DND-41 (cell line): ENCODE measurements around the gene SRC.

ENCODE experiments used
- EZH2 ChIP-seq: IDR thresholded peaks from 3 replicates; pipeline ENCODE4 v1.6.1; 2012; ENCODE audit warnings: borderline replicate concordance, low read depth, mild to moderate bottlenecking, moderate library complexity, low read length, inconsistent platforms; ENCODE audit not compliant: severe bottlenecking
- TF ChIP-seq, protein P1 (sequence below): IDR thresholded peaks from 2 replicates; pipeline ENCODE4 v1.5.1; 2012; ENCODE audit warnings: borderline replicate concordance, low read length, moderate library complexity, mild to moderate bottlenecking; ENCODE audit not compliant: poor library complexity, severe bottlenecking; ENCODE audit errors: extremely low read depth

DNA sequence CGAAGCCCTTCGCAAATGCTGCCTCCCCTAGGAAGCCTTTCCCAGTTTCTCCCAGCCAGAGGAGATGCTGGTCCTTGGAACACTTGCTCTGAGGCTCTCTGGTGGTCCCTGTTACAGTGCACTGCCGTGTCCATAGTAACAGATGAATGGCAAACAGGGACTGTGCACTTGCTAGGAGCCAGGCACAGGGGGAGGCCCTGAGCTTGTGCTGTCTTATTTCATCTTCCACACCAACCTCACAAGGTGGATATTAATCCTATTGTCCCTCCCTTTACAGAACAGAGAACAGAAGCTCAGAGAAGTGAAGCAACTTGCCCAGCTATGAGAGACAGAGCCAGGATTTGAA is 19.0 kb downstream of the SRC start:
- no peak for TF ChIP-seq EZH2
- TF ChIP-seq, protein P1, sequence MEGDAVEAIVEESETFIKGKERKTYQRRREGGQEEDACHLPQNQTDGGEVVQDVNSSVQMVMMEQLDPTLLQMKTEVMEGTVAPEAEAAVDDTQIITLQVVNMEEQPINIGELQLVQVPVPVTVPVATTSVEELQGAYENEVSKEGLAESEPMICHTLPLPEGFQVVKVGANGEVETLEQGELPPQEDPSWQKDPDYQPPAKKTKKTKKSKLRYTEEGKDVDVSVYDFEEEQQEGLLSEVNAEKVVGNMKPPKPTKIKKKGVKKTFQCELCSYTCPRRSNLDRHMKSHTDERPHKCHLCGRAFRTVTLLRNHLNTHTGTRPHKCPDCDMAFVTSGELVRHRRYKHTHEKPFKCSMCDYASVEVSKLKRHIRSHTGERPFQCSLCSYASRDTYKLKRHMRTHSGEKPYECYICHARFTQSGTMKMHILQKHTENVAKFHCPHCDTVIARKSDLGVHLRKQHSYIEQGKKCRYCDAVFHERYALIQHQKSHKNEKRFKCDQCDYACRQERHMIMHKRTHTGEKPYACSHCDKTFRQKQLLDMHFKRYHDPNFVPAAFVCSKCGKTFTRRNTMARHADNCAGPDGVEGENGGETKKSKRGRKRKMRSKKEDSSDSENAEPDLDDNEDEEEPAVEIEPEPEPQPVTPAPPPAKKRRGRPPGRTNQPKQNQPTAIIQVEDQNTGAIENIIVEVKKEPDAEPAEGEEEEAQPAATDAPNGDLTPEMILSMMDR = no peak
